ENCODE data around the gene GRIK1. TPM values are rescaled to one million over a fixed set of nuclear protein-coding genes. Genes with fewer than 3 reads are reported as not detected.

The GRIK1 gene
- total RNA-seq, 1 experiment from 2014 or later: not detected

DNA sequence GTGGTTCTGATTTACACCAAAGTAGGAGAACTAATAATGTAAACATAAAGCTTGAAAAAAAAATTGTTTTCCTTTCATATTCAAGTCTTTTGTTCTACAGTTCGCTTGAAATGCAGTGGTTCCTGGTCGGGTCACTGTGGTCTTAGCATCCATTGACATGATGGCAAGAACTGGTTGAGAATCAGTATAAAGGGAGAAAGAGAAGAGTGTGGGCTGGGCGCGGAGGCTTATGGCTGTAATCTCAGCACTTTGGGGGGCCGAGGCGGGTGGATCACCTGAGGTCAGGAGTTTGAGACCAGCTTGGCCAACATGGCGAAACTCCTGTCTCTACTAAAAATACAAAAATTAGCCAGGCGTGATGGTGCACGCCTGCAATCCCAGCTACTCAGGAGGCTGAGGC, 390.2 kb downstream of the GRIK1 start:
- no peak overlapping the region for H3K9ac ChIP-seq (ENCODE audit: low read length)
- no peak for DNase-seq
- no peak overlapping the region for H3K4me3 ChIP-seq (ENCODE audit: low read length)
- H3K4me1 ChIP-seq (ENCODE audit: low read length): no peaks in the 10 kb centered on the region
- no peaks in the 10 kb centered on the region for H3K9me3 ChIP-seq (ENCODE audit: low read length)
- no peaks in the 10 kb centered on the region for H4K20me1 ChIP-seq (ENCODE audit: insufficient read depth, low read depth, low read length)
- no peaks in the 10 kb centered on the region for H3K27me3 ChIP-seq (ENCODE audit: low read length)
- no peaks in the 10 kb centered on the region for H3K36me3 ChIP-seq (ENCODE audit: insufficient read depth, low read length)
- no peaks in the 10 kb centered on the region for H3K9me2 ChIP-seq (replicated peaks; ENCODE audit: insufficient read depth, low read length)
- no peak overlapping the region for H3K4me2 ChIP-seq (ENCODE audit: low read depth, low read length, poor library complexity, severe bottlenecking)
- no peak overlapping the region for H3K27ac ChIP-seq (ENCODE audit: low read length)
- H3K79me2 ChIP-seq (ENCODE audit: low read length): no peaks in the 10 kb centered on the region
- no peak overlapping the region for H2AFZ ChIP-seq (ENCODE audit: low read length)

DNA sequence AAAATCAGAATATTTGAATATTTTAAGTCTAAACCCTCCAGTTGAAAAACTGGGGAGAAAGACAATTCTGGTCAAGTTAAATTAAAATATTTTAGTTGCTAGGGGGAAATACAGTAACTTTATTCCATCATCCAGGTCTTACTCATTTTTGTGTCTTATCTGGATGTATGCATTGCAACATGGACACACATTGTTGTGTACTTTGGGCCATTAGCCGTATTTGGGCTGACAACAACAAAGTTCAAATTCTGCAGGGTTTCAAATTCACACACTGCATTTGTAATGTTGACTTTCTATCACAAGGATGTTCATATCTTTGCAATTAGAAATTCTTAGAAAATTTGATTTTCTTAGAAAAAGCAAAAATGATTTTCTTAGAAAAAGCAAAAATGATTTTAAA, 391.8 kb downstream of the GRIK1 start:
- H4K20me1 ChIP-seq (ENCODE audit: insufficient read depth, low read depth, low read length): no peaks in the 10 kb centered on the region
- no peaks in the 10 kb centered on the region for H3K4me1 ChIP-seq (ENCODE audit: low read length)
- H3K27me3 ChIP-seq (ENCODE audit: low read length): no peaks in the 10 kb centered on the region
- no peak overlapping the region for H3K9ac ChIP-seq (ENCODE audit: low read length)
- H3K27ac ChIP-seq (ENCODE audit: low read length): no peak overlapping the region
- H3K4me2 ChIP-seq (ENCODE audit: low read depth, low read length, poor library complexity, severe bottlenecking): no peak overlapping the region
- no peaks in the 10 kb centered on the region for H3K9me3 ChIP-seq (ENCODE audit: low read length)
- H3K4me3 ChIP-seq (ENCODE audit: low read length): no peak overlapping the region
- no peaks in the 10 kb centered on the region for H3K9me2 ChIP-seq (replicated peaks; ENCODE audit: insufficient read depth, low read length)
- no peak overlapping the region for H2AFZ ChIP-seq (ENCODE audit: low read length)
- H3K79me2 ChIP-seq (ENCODE audit: low read length): no peaks in the 10 kb centered on the region
- no peaks in the 10 kb centered on the region for H3K36me3 ChIP-seq (ENCODE audit: insufficient read depth, low read length)
- DNase-seq: no peak

DNA sequence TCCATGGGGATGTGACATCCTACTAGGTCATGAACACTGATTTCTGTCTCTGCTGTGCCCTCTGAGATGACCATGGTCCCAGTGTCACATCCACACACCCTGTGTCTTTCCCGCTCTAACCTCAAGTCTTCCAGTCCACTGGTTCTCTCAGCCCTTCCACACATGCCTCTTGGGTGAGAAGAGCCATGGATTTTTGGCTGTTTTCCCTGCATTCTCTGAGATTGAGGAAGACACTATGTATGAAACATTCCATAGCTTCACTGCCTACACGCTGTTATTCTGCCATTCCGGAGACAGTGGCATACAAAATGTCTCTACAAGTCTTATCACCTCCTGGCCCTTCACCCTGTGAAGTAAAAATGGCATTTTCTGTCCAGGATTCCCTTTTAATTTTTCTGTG, 393.7 kb downstream of the GRIK1 start:
- Histone ChIP-seq H3K9me2 (replicated peaks; ENCODE audit: insufficient read depth, low read length) (no peaks in the 10 kb centered on the region), H3K27ac (ENCODE audit: low read length) (no peak overlapping the region), H2AFZ (ENCODE audit: low read length) (no peak overlapping the region), H3K4me3 (ENCODE audit: low read length) (no peak overlapping the region), H3K4me2 (ENCODE audit: low read depth, low read length, poor library complexity, severe bottlenecking) (no peak overlapping the region), H4K20me1 (ENCODE audit: insufficient read depth, low read depth, low read length) (no peaks in the 10 kb centered on the region), H3K79me2 (ENCODE audit: low read length) (no peaks in the 10 kb centered on the region), H3K36me3 (ENCODE audit: insufficient read depth, low read length) (no peaks in the 10 kb centered on the region), H3K4me1 (ENCODE audit: low read length) (no peaks in the 10 kb centered on the region), H3K27me3 (ENCODE audit: low read length) (no peaks in the 10 kb centered on the region), H3K9ac (ENCODE audit: low read length) (no peak overlapping the region), H3K9me3 (ENCODE audit: low read length) (no peaks in the 10 kb centered on the region)
- no peak for DNase-seq

DNA sequence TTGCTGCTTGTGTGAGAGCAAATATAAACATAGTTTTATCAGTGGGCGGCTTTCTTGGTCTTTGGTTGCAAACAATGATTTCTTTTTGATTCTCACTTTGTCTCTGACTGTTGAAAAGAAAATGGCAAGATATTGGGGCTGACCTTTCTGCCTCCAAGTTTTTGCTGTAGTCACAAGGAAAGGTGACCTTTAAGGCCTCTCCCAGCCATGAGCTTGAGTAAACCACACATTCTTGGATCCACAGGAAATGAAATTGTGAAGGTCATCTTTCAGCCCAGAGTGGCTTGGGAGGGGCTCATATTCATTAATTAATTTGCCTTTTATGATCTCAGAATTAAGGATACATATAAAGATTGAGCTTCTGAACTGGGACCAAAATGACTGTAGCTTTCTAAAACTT, 399.5 kb downstream of the GRIK1 start:
- H3K4me2 ChIP-seq (ENCODE audit: low read depth, low read length, poor library complexity, severe bottlenecking): no peak overlapping the region
- no peak for DNase-seq
- no peaks in the 10 kb centered on the region for H3K27me3 ChIP-seq (ENCODE audit: low read length)
- no peaks in the 10 kb centered on the region for H3K36me3 ChIP-seq (ENCODE audit: insufficient read depth, low read length)
- H4K20me1 ChIP-seq (ENCODE audit: insufficient read depth, low read depth, low read length): 0 out of 2 replicates have a peak, but pooled peaks cover 3% of the 10 kb centered on the region
- no peaks in the 10 kb centered on the region for H3K9me3 ChIP-seq (ENCODE audit: low read length)
- H3K4me1 ChIP-seq (ENCODE audit: low read length): no peaks in the 10 kb centered on the region
- H3K27ac ChIP-seq (ENCODE audit: low read length): no peak overlapping the region
- no peaks in the 10 kb centered on the region for H3K9me2 ChIP-seq (replicated peaks; ENCODE audit: insufficient read depth, low read length)
- no peak overlapping the region for H3K4me3 ChIP-seq (ENCODE audit: low read length)
- H3K79me2 ChIP-seq (ENCODE audit: low read length): no peaks in the 10 kb centered on the region
- H2AFZ ChIP-seq (ENCODE audit: low read length): no peak overlapping the region
- H3K9ac ChIP-seq (ENCODE audit: low read length): no peak overlapping the region

DNA sequence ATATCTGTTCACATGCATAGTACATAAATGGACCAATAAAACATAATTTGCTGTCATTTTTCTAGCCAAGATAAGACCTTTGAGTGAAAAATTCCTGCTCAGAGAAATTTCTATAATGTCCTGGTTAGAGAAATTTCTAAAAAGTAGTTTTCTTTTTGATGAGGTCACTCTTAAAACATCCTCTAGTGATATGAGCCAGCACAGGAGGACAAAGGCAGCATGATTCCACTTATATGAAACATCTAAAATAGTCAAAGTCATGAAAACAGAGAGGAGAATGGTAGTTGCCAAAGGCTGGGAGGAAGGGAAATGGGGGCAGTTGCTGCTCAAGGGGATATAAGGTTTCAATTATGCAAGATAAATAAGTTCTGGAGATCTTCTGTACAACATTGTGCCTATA, 401.7 kb downstream of the GRIK1 start:
- H3K4me3 ChIP-seq (ENCODE audit: low read length): no peak overlapping the region
- H3K9me2 ChIP-seq (replicated peaks; ENCODE audit: insufficient read depth, low read length): no peaks in the 10 kb centered on the region
- no peaks in the 10 kb centered on the region for H3K36me3 ChIP-seq (ENCODE audit: insufficient read depth, low read length)
- H3K9me3 ChIP-seq (ENCODE audit: low read length): no peaks in the 10 kb centered on the region
- DNase-seq: no peak
- H3K4me1 ChIP-seq (ENCODE audit: low read length): no peaks in the 10 kb centered on the region
- H3K4me2 ChIP-seq (ENCODE audit: low read depth, low read length, poor library complexity, severe bottlenecking): no peak overlapping the region
- H4K20me1 ChIP-seq (ENCODE audit: insufficient read depth, low read depth, low read length): 0 out of 2 replicates have a peak, but pooled peaks cover 3% of the 10 kb centered on the region
- H3K27ac ChIP-seq (ENCODE audit: low read length): no peak overlapping the region
- H3K9ac ChIP-seq (ENCODE audit: low read length): no peak overlapping the region
- H3K79me2 ChIP-seq (ENCODE audit: low read length): no peaks in the 10 kb centered on the region
- no peaks in the 10 kb centered on the region for H3K27me3 ChIP-seq (ENCODE audit: low read length)
- H2AFZ ChIP-seq (ENCODE audit: low read length): no peak overlapping the region

DNA sequence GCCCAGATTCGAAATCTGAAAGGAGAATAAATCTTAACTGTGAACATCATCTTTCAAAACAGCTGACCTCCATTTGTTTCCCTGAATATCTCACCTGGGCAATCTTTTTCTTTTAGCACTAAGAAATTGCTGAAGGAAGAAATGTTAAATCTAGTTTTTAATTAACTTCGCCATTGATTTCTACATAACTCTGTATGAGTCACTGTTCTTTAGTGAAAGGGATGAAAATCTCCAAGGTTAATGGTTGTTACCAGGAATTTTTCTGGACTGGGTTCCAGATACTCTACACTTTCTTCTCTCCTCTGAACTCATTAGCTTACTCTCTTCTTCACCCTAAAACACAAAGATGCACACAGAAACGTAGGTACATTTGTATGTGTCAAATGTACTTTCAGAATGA, 405.3 kb downstream of the GRIK1 start:
- Histone ChIP-seq H4K20me1 (ENCODE audit: insufficient read depth, low read depth, low read length) (no peaks in the 10 kb centered on the region), H3K9ac (ENCODE audit: low read length) (no peak overlapping the region), H2AFZ (ENCODE audit: low read length) (no peak overlapping the region), H3K9me2 (replicated peaks; ENCODE audit: insufficient read depth, low read length) (no peaks in the 10 kb centered on the region), H3K4me1 (ENCODE audit: low read length) (no peaks in the 10 kb centered on the region), H3K4me2 (ENCODE audit: low read depth, low read length, poor library complexity, severe bottlenecking) (no peak overlapping the region), H3K27ac (ENCODE audit: low read length) (no peak overlapping the region), H3K27me3 (ENCODE audit: low read length) (no peaks in the 10 kb centered on the region), H3K9me3 (ENCODE audit: low read length) (no peaks in the 10 kb centered on the region), H3K36me3 (ENCODE audit: insufficient read depth, low read length) (no peaks in the 10 kb centered on the region), H3K79me2 (ENCODE audit: low read length) (no peaks in the 10 kb centered on the region), H3K4me3 (ENCODE audit: low read length) (no peak overlapping the region)
- no peak for DNase-seq

DNA sequence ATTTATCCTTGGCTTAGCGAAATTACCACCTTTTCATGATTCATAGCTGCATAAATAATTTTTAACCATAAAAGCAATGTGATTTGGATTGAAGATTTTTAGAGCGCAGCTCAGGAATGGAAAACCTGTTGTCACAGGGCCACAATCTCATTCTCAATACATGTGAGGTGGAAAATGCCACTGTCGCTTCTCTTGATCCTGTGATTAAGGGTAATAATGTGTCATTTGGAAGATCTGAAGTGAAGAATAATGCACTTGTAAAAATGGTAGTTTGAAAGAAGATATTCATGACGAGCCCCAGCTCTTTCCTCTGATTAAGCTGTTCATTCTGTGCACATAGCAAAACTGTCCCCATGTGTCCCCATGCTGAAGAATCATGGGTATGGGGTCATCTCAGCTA, 410.7 kb downstream of the GRIK1 start:
- DNase-seq: no peak
- H3K79me2 ChIP-seq (ENCODE audit: low read length): no peaks in the 10 kb centered on the region
- H2AFZ ChIP-seq (ENCODE audit: low read length): no peak overlapping the region
- no peaks in the 10 kb centered on the region; the same call in 1 of the 2 replicates for H3K36me3 ChIP-seq (ENCODE audit: insufficient read depth, low read length)
- no peaks in the 10 kb centered on the region for H4K20me1 ChIP-seq (ENCODE audit: insufficient read depth, low read depth, low read length)
- H3K4me3 ChIP-seq (ENCODE audit: low read length): no peak overlapping the region
- no peaks in the 10 kb centered on the region for H3K9me2 ChIP-seq (replicated peaks; ENCODE audit: insufficient read depth, low read length)
- peaks cover 11% of the 10 kb centered on the region for H3K9me3 ChIP-seq (ENCODE audit: low read length)
- H3K27me3 ChIP-seq (ENCODE audit: low read length): no peaks in the 10 kb centered on the region
- H3K9ac ChIP-seq (ENCODE audit: low read length): no peak overlapping the region
- no peak overlapping the region for H3K4me2 ChIP-seq (ENCODE audit: low read depth, low read length, poor library complexity, severe bottlenecking)
- H3K4me1 ChIP-seq (ENCODE audit: low read length): no peaks in the 10 kb centered on the region
- H3K27ac ChIP-seq (ENCODE audit: low read length): no peak overlapping the region

DNA sequence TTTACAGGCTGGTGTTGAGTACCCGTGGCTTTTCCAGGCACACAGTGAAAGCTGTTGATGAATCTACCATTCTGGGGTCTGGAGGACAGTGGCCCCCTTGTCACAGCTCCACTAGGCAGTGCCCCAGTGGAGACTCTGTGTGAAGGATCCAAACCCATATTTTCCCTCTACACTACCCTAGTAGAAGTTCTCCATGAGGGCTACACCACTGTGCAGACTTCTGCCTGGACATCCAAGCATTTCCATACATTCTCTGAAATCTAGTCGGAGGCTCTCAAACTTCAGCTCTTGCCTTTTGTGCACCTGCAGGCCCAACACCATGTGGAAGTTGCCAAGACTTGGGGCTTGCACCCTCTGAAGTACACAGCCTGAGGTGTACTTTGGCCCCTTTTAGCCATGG, 413.3 kb downstream of the GRIK1 start:
- Histone ChIP-seq H3K4me1 (ENCODE audit: low read length) (no peaks in the 10 kb centered on the region), H4K20me1 (ENCODE audit: insufficient read depth, low read depth, low read length) (no peaks in the 10 kb centered on the region), H3K9me3 (ENCODE audit: low read length) (peaks cover 11% of the 10 kb centered on the region), H3K79me2 (ENCODE audit: low read length) (no peaks in the 10 kb centered on the region), H3K9me2 (replicated peaks; ENCODE audit: insufficient read depth, low read length) (no peaks in the 10 kb centered on the region), H3K4me3 (ENCODE audit: low read length) (no peak overlapping the region), H2AFZ (ENCODE audit: low read length) (no peak overlapping the region), H3K4me2 (ENCODE audit: low read depth, low read length, poor library complexity, severe bottlenecking) (no peak overlapping the region), H3K27me3 (ENCODE audit: low read length) (no peaks in the 10 kb centered on the region), H3K9ac (ENCODE audit: low read length) (no peak overlapping the region), H3K27ac (ENCODE audit: low read length) (no peak overlapping the region), H3K36me3 (ENCODE audit: insufficient read depth, low read length) (no peaks in the 10 kb centered on the region; the same call in 1 of the 2 replicates)
- no peak for DNase-seq

DNA sequence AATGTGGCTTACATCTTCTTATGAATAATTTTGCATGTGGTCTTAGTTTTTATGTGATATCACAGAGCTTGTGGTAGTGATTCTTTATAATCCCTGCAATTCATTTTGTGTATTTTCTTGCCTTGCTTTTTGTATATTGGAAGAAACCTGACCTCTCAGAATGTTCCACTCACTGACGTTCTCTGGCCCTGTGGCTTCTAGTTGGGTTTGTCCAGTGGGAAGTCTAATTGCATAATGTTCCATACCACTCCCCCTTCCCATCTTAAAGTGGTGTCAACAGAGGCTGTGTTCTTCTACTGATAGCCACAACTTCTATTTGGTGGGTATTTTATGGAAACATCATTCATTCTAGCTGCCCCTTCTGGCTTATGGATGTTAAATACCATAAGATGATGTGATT, 415.7 kb downstream of the GRIK1 start:
- H3K4me2 ChIP-seq (ENCODE audit: low read depth, low read length, poor library complexity, severe bottlenecking): no peak overlapping the region
- no peak for DNase-seq
- no peak overlapping the region for H3K27ac ChIP-seq (ENCODE audit: low read length)
- no peaks in the 10 kb centered on the region for H3K9me2 ChIP-seq (replicated peaks; ENCODE audit: insufficient read depth, low read length)
- no peaks in the 10 kb centered on the region for H3K79me2 ChIP-seq (ENCODE audit: low read length)
- no peaks in the 10 kb centered on the region for H4K20me1 ChIP-seq (ENCODE audit: insufficient read depth, low read depth, low read length)
- H3K4me3 ChIP-seq (ENCODE audit: low read length): no peak overlapping the region
- H2AFZ ChIP-seq (ENCODE audit: low read length): no peak overlapping the region
- no peaks in the 10 kb centered on the region for H3K27me3 ChIP-seq (ENCODE audit: low read length)
- no peaks in the 10 kb centered on the region for H3K4me1 ChIP-seq (ENCODE audit: low read length)
- H3K9me3 ChIP-seq (ENCODE audit: low read length): peaks cover 11% of the 10 kb centered on the region
- no peak overlapping the region for H3K9ac ChIP-seq (ENCODE audit: low read length)
- no peaks in the 10 kb centered on the region; the same call in 1 of the 2 replicates for H3K36me3 ChIP-seq (ENCODE audit: insufficient read depth, low read length)

Data from Karpas-422 (cell line).